Gastrocnemius medialis (tissue), 4 donors: Measurements from ENCODE around the gene FXYD7.

Experiments used
- CTCF ChIP-seq, 5 experiments: fragments of 450-650 bp in 3 of 5; fragments of 200-600 bp in 2 of 5; sonication (generic) in 2 of 5; IDR thresholded peaks in 4 of 5; conservative IDR thresholded peaks in 1 of 5; 1 replicate in 4 of 5; 2 replicates in 1 of 5; pipeline ENCODE4 v1.5.1; 2016 to 2019; ENCODE audit warnings: antibody characterized with exemption in 5 of 5, mild to moderate bottlenecking in 3 of 5, moderate library complexity in 3 of 5
- POLR2A ChIP-seq, 2 donors: fragments of 450-650 bp; IDR thresholded peaks; one replicate each; pipeline ENCODE4 v1.6.1; 2017; ENCODE audit warnings: antibody characterized with exemption in 2 of 2, mild to moderate bottlenecking in 2 of 2, moderate library complexity in 2 of 2

GRCh38 chr19:35178701-35179100 lies 35.6 kb downstream of the FXYD7 start:
- TF ChIP-seq CTCF (IDR thresholded peaks at IDR 0.05 in 4 of 5, conservative IDR thresholded peaks at IDR 0.05 in 1 of 5), result no peak
- no peak for TF ChIP-seq POLR2A (IDR thresholded peaks at IDR 0.05)
